ENCODE results near the gene MFF.

The MFF gene

DNA sequence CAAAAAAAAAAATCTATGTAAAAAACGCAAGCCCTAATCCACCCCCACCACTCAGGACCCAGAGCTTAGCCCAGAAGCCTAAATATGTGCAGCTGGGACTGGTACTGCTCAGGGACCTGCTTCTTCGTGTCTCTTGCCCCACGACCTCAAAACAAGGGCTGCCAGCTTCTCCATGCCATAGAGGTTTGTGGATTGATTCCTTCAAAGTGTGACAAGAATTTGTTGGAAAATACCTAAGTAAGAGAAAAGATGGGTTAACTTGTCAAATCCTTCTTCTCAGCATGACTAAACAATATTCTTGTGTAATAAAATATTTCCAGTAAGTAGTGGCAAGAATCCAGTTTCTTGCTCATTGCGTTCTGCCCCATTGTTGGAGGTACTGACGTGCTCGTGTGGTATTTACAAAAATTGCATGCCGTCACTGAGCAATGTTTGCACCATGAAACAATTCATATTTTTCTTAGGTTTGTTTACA is 63.5 kb downstream of the MFF start:
- DNase-seq (ENCODE audit: extremely low spot score): no peak
- TF ChIP-seq, protein P1, sequence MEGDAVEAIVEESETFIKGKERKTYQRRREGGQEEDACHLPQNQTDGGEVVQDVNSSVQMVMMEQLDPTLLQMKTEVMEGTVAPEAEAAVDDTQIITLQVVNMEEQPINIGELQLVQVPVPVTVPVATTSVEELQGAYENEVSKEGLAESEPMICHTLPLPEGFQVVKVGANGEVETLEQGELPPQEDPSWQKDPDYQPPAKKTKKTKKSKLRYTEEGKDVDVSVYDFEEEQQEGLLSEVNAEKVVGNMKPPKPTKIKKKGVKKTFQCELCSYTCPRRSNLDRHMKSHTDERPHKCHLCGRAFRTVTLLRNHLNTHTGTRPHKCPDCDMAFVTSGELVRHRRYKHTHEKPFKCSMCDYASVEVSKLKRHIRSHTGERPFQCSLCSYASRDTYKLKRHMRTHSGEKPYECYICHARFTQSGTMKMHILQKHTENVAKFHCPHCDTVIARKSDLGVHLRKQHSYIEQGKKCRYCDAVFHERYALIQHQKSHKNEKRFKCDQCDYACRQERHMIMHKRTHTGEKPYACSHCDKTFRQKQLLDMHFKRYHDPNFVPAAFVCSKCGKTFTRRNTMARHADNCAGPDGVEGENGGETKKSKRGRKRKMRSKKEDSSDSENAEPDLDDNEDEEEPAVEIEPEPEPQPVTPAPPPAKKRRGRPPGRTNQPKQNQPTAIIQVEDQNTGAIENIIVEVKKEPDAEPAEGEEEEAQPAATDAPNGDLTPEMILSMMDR (IDR thresholded peaks at IDR 0.05; ENCODE audit: control extremely low read depth, extremely low read depth, low read depth, missing control alignments): no peak
- ChIA-PET CTCF (interaction anchor here (1.5 kb wide), 1 partner anchor 17 kb away, joined by 4 read pairs; no protein-coding TSS in a partner anchor), POLR2A (no interaction called here)

DNA sequence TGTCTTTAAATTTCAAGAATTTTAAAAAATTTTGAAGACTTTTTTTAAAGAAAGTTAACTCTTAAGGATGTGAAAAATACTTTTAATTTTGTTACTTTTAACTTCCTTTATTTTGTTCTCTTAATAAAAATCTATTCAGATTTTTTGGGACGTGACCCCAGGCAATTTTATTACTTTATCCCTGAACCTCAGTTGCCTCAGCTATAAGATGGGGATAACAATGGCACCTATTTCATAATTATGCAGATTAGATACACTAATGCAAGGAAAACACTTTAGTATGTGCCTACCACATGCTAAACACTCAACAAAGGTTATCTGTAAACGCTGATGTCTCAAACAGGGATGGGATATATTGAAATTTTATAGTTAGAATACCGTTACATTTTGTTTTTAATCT is 64.2 kb downstream of the MFF start:
- no peak for DNase-seq (ENCODE audit: extremely low spot score)
- TF ChIP-seq, protein P1 (IDR thresholded peaks at IDR 0.05; ENCODE audit: control extremely low read depth, extremely low read depth, low read depth, missing control alignments): no peak
- ChIA-PET CTCF (interaction anchor here (1.8 kb wide), 1 partner anchor 17 kb away, joined by 6 read pairs; no protein-coding TSS in a partner anchor), POLR2A (no interaction called here)

DNA sequence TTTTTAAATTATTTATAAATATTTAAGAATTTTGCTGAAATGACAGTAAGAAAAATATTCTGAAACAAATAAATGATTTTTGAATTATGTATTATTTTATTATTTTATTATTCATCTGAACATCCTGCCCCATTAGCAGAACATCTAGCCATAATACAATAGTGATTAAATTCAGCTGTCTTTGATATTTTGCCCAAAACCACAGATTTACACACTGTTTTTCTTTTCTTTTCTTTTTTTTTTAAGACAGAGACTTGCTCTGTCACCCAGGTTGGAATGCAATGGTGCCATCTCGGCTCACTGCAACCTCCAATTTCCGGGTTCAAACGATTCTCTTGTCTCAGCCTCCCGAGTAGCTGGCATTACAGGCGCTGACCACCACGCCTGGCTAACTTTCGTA is 64.6 kb downstream of the MFF start:
- POLR2A ChIA-PET: no interaction called here
- no peak for DNase-seq (ENCODE audit: extremely low spot score)
- TF ChIP-seq, protein P1 (IDR thresholded peaks at IDR 0.05; ENCODE audit: control extremely low read depth, extremely low read depth, low read depth, missing control alignments): no peak
- CTCF ChIA-PET: interaction anchor here (1.8 kb wide), 1 partner anchor 16 kb away, joined by 6 read pairs; no protein-coding TSS in a partner anchor

DNA sequence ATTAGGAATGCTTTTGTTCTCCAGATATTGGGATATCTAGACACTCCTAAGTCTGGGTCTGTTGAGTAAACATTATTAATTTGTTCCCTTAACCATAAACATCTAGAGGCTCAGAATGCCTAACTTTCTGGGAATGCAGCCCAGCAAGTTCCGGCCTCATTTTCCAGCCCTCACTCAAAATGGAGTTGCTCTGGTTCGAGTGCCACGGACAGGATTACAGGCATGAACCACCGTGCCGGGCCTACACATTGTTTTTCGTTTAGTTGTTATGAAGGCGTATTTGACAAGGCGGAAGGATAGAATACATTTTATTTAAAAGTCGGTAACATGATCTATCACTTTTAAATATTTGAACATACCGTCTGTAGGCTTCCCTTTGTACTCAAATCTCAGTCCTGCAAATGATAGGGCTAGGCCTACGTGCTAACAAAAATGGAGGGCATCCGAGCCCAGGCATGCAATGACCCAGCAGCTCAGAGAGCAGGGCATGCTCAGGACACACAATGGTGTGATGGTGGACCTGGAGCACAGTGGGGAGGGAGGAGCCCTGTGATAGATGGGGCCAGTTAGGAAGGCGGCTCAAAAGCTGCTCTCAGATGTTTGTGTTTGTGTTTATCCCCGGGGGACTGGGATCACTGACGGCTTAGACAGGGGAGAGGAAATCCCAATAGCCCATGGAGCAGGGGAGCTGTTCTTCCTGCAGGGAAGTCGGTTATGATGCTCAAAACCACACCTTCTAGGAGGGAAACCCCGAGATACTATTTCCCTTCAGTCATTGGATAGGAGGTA is 65.6 kb downstream of the MFF start:
- DNase-seq (ENCODE audit: extremely low spot score): no peak

DNA sequence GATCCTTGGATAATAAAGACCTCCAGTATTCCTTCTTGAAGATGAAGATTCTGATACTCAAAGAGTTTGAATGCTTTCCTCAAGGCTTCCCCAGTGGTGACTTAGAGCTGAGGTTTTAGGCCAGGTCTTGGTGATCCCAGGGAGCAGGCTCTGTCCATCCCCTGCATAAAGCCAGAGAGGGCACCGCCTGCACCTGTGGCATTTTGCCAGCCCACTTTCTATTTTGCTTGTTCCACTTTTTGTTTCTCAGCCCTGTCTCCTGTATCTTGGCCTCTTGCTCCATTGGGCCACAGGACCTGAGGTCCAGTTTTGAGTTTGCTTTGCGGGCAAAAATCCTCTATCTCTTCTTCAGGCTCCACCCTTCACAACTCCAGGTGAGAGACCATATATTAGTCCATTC is 69.3 kb downstream of the MFF start:
- ChIA-PET CTCF (interaction anchor here (0.8 to 7.2 kb wide), 2 partner anchors 12 to 46 kb away, joined by 3 to 39 read pairs; no protein-coding TSS in a partner anchor), POLR2A (no interaction called here)
- TF ChIP-seq, protein P1 (IDR thresholded peaks at IDR 0.05; ENCODE audit: control extremely low read depth, extremely low read depth, low read depth, missing control alignments): no peak
- DNase-seq (ENCODE audit: extremely low spot score): no peak

More for the DNA sequence above, 65.6 kb downstream of the MFF start:
- ChIA-PET POLR2A (no interaction called here), CTCF (interaction anchor here (1.8 kb wide), 1 partner anchor 15 kb away, joined by 6 read pairs; no protein-coding TSS in a partner anchor)
- TF ChIP-seq, protein P1 (IDR thresholded peaks at IDR 0.05; ENCODE audit: control extremely low read depth, extremely low read depth, low read depth, missing control alignments): no peak

DNA sequence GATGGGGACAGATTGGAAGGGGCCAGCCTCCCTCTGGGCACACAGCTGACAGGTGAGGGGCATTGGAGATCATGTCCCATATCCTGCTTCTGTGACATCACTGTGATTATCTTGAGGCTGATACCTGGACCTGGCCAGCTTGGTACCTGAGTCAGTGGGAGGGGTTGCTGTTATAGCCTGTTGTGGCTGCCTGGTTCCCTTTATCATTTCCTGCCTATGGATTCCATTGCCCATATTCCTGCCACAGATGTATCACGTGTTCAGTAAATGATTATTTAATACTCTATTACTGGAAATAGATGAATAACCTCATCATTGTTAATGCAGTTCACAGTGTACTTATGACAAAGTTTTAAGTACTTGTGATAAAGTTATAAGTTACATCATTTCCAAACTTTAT is 70.5 kb downstream of the MFF start:
- TF ChIP-seq, protein P1 (IDR thresholded peaks at IDR 0.05; ENCODE audit: control extremely low read depth, extremely low read depth, low read depth, missing control alignments): no peak
- ChIA-PET CTCF (interaction anchor here (7.2 kb wide), 1 partner anchor 11 kb away, joined by 39 read pairs; no protein-coding TSS in a partner anchor), POLR2A (no interaction called here)
- DNase-seq (ENCODE audit: extremely low spot score): no peak
